ENCODE results near the gene AKAP12.

Gene AKAP12

DNA sequence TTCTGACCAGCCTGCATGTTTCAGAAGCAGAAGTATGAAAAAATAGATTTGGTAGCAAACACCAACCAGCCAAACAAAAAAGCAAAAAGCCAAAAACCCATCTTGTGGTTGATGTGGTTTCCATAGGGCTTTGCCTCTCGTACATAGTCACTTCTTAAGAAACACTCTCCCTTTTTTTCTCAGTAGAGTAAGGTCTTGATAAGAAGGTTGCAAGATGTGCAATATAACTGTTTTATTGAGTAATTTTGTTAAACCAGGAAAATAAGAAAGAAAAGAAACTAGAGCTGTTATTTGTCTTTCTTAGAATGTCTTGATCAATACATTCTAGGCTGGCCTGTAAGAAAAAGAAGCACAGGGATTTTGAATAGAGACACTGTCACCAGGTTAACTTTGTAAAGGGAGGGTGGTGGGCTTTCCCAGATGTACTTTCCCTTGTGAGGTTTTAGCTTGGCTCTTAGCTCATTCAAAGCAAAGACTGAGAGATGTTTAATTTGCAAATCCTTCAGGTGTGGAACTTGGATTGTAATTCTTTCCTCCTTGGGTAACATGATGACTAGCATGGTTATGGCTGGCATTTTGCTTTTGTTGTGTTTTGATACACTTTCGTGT lies 49.7 kb downstream of the AKAP12 start:
- TF ChIP-seq, protein P1, sequence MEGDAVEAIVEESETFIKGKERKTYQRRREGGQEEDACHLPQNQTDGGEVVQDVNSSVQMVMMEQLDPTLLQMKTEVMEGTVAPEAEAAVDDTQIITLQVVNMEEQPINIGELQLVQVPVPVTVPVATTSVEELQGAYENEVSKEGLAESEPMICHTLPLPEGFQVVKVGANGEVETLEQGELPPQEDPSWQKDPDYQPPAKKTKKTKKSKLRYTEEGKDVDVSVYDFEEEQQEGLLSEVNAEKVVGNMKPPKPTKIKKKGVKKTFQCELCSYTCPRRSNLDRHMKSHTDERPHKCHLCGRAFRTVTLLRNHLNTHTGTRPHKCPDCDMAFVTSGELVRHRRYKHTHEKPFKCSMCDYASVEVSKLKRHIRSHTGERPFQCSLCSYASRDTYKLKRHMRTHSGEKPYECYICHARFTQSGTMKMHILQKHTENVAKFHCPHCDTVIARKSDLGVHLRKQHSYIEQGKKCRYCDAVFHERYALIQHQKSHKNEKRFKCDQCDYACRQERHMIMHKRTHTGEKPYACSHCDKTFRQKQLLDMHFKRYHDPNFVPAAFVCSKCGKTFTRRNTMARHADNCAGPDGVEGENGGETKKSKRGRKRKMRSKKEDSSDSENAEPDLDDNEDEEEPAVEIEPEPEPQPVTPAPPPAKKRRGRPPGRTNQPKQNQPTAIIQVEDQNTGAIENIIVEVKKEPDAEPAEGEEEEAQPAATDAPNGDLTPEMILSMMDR (IDR thresholded peaks at IDR 0.05; ENCODE audit: extremely low read depth, insufficient read depth, missing control alignments): no peak
- in situ Hi-C loops (cut with MboI; ENCODE audit: low pct_unique_long_range_greater_than_20kb, low sequenced_read_pairs, unreplicated experiment): no loop called here
- no peak for DNase-seq (ENCODE audit: low spot score)

DNA sequence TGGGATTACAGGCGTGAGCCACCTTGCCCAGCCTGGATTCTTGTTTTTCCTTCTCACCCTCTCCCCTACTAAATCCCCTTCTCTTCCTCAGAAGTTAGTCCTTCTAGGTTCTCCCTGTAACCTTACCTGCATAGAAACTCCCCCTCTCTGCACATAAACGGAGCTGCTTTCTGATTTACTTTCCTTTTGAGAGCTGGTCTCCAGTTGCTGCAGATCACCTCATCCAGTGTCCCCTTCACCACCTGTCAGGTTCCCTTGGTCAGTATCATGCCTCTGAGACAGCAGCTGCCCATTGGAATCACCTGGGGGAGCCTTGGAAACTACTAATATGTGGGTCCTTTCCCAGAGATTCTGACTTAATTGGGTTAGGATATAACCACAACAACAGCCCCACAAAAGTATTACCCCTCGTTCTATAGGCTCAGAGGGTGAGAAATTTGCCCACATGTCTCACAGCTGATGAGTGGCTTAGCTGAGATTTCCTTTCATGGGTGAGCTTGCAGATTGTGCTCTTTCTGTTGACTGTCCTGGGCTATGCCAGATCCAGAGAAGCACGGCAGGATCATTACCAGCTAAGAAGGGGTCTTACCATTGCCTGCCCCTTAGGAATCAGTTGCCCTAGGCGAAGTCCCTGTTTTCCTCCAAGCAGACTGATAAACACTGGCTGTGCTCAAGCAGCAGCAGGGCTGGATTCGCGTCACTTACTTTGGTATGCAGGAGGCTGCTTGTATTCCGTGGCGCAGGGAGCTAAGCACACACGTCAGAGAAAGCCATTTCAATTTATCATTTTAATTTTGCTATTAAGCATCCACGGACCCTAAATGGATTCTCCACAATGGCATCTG lies 51.3 kb downstream of the AKAP12 start:
- no peak for DNase-seq (ENCODE audit: low spot score)
- TF ChIP-seq, protein P1 (IDR thresholded peaks at IDR 0.05; ENCODE audit: extremely low read depth, insufficient read depth, missing control alignments): no peak
- in situ Hi-C loops (cut with MboI; ENCODE audit: low pct_unique_long_range_greater_than_20kb, low sequenced_read_pairs, unreplicated experiment): no loop called here

GRCh38 chr6:151291722-151292059 lies 51.9 kb downstream of the AKAP12 start:
- DNase-seq (ENCODE audit: low spot score): no peak
- in situ Hi-C loops (cut with MboI; ENCODE audit: low pct_unique_long_range_greater_than_20kb, low sequenced_read_pairs, unreplicated experiment): no loop called here
- TF ChIP-seq, protein P1 (IDR thresholded peaks at IDR 0.05; ENCODE audit: extremely low read depth, insufficient read depth, missing control alignments): no peak

DNA sequence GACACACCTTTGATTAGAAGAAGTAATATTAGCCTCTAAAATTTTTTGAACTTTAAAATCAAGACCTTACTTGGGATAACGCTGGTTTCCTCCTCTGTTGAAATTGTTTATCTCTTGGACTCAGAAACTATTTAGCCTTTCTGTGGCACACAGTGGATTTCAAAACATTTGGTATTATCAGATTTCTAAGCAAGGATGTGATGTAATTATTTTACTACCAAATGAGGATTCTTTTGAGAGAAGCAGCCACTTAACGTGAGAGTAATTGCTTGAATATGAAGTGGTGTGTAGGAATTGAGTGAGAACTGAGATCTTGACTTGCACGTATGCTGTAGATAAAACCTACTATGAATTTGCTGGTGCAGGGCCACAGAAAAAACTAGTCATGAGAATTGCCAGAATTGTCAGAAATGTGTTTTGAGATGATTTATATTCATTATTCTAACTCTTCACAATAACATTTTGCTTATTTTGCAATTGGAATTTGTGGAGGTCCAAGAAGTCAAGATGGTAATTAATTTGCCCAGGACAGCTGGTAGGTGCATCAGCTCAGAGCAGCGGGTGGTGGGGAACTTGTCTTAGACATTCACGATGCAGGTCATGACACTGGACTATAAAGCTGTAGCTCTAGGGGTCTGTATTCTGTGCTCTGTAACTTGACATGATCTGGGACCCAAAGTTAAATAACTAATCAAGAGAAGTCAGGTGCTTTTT lies 53.4 kb downstream of the AKAP12 start:
- no peak for DNase-seq (ENCODE audit: low spot score)
- TF ChIP-seq, protein P1 (IDR thresholded peaks at IDR 0.05; ENCODE audit: extremely low read depth, insufficient read depth, missing control alignments): no peak
- in situ Hi-C loops (cut with MboI; ENCODE audit: low pct_unique_long_range_greater_than_20kb, low sequenced_read_pairs, unreplicated experiment): no loop called here

DNA sequence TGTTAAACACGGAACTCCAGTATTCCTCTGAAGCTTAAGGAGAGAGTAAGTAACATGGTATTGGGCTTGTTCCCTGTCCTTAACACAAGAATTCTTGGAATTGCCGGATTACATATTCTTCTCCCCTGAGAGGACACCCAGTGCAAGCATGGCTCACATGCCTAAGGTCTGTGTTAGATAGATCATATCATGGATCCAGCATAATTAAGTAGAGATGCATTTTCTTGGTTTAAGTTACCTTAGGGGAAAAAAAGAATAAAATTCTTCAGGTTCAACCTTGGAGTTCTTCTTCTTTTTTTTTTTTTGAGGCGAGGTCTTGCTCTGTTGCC lies 53.9 kb downstream of the AKAP12 start:
- DNase-seq (ENCODE audit: low spot score): no peak
- TF ChIP-seq, protein P1 (IDR thresholded peaks at IDR 0.05; ENCODE audit: extremely low read depth, insufficient read depth, missing control alignments): no peak
- in situ Hi-C loops (cut with MboI; ENCODE audit: low pct_unique_long_range_greater_than_20kb, low sequenced_read_pairs, unreplicated experiment): no loop called here

DNA sequence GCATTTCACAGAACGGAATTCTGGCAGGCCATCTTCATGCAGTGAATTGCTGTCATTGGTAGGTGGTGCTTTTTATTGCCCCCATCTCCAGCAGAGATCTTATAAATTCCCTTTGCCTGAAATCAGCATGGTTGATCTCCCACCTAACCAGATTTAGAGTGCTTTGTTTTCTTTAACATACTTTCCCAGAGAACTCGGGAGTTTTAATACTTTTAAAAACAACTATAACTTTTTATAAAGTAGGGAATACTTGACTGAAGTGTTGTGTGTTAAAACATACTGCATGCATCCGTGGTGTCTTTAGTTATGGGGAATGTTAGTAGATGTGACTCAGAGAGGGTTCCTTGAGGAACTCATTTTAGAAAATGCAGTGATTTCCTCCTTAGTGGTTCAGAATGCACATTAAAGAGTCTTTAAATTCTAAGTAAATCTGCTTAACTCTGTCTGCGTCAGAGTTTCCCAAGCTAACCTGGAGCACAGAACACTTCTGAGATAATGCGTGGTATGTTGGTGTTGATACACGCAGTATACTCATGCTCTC lies 54.9 kb downstream of the AKAP12 start:
- no peak for DNase-seq (ENCODE audit: low spot score)
- TF ChIP-seq, protein P1 (IDR thresholded peaks at IDR 0.05; ENCODE audit: extremely low read depth, insufficient read depth, missing control alignments): no peak
- in situ Hi-C loops (cut with MboI; ENCODE audit: low pct_unique_long_range_greater_than_20kb, low sequenced_read_pairs, unreplicated experiment): no loop called here

Data from GM13977 (cell line).